ENCODE measurements around the gene EBF4. TPM values are rescaled to one million over a fixed set of nuclear protein-coding genes. Genes with fewer than 3 reads are reported as not detected.

EBF4 gene
- total and polyA plus RNA-seq, 2 experiments from 2014 or later, result 18.8 to 24.2 TPM

DNA sequence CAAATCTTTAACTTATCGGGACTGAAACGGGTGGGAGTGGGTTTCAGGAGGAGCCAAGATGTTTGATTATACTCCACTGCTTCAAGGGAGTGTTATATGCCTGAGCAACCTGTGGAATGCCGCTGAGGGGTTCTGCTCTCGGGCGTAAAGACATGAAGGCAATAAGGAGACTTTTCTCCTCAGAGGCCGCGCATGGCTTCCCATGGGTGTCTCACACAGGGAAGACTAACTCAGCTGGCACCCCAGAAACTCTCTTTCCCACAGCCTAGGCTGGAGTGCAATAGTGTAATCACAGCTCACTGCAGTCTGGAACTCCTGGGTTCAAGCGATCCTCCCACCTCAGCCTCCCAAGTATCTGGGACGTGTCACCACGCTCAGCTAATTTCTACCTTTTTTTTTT, 117.1 kb downstream of the EBF4 start:
- H3K27ac ChIP-seq, result no peak overlapping the region
- no peaks in the 10 kb centered on the region for H3K4me1 ChIP-seq (ENCODE audit: low read depth)
- no peak for DNase-seq (ENCODE audit: low read depth in 1 of 2, low spot score in 1 of 2)
- H3K27me3 ChIP-seq, result peaks cover 49% of the 10 kb centered on the region
- no peaks in the 10 kb centered on the region for H3K9me3 ChIP-seq (ENCODE audit: low read depth)
- no peak for TF ChIP-seq CTCF (IDR thresholded peaks at IDR 0.05; ENCODE audit: low read depth, low read length)
- H3K4me3 ChIP-seq, result no peak overlapping the region
- no peaks in the 10 kb centered on the region for H3K36me3 ChIP-seq

Other genes starting within 250 kb of the EBF4 start
- 187 and 290 TPM in 2 replicates for gene SNRPB, start 222.0 kb upstream of the EBF4 start, total RNA-seq
- 190 and 251 TPM in 2 replicates for gene SNRPB, start 222.0 kb upstream of the EBF4 start, polyA plus RNA-seq
- gene ZNF343, start 183.9 kb upstream of the EBF4 start, total RNA-seq, result 8.6 and 13.0 TPM in 2 replicates
- gene ZNF343, start 183.9 kb upstream of the EBF4 start, polyA plus RNA-seq, result 6.5 and 9.4 TPM in 2 replicates
- gene TMC2, start 156.2 kb upstream of the EBF4 start, total RNA-seq, result not detected in 2 replicates
- not detected in 2 replicates for gene TMC2, start 156.2 kb upstream of the EBF4 start, polyA plus RNA-seq
- gene NOP56, start 40.1 kb upstream of the EBF4 start, total RNA-seq, result 109 and 140 TPM in 2 replicates
- gene NOP56, start 40.1 kb upstream of the EBF4 start, polyA plus RNA-seq, result 262 and 285 TPM in 2 replicates
- gene IDH3B, start 28.6 kb upstream of the EBF4 start, total RNA-seq, result 216 and 266 TPM in 2 replicates
- gene IDH3B, start 28.6 kb upstream of the EBF4 start, polyA plus RNA-seq, result 211 and 244 TPM in 2 replicates
- 72.1 and 129 TPM in 2 replicates for gene CPXM1, start 107.8 kb downstream of the EBF4 start, total RNA-seq
- gene CPXM1, start 107.8 kb downstream of the EBF4 start, polyA plus RNA-seq, result 98.5 and 181 TPM in 2 replicates
- gene C20orf141, start 122.2 kb downstream of the EBF4 start, total RNA-seq, result not detected in 2 replicates
- gene C20orf141, start 122.2 kb downstream of the EBF4 start, polyA plus RNA-seq, result not detected in 2 replicates
- gene TMEM239, start 123.6 kb downstream of the EBF4 start, total RNA-seq, result not detected in 2 replicates
- 0.04 TPM in 1 of 2 replicates, not detected in the other for gene TMEM239, start 123.6 kb downstream of the EBF4 start, polyA plus RNA-seq
- gene PCED1A, start 147.9 kb downstream of the EBF4 start, total RNA-seq, result 69.2 and 78.0 TPM in 2 replicates
- gene PCED1A, start 147.9 kb downstream of the EBF4 start, polyA plus RNA-seq, result 45.5 and 50.6 TPM in 2 replicates
- gene VPS16, start 148.0 kb downstream of the EBF4 start, total RNA-seq, result 49.1 and 51.5 TPM in 2 replicates
- 44.5 and 60.4 TPM in 2 replicates for gene VPS16, start 148.0 kb downstream of the EBF4 start, polyA plus RNA-seq
- 44.0 and 45.1 TPM in 2 replicates for gene PTPRA, start 180.7 kb downstream of the EBF4 start, total RNA-seq
- gene PTPRA, start 180.7 kb downstream of the EBF4 start, polyA plus RNA-seq, result 55.6 and 69.4 TPM in 2 replicates